Hepatocyte (in vitro differentiated cells): Measurements from ENCODE around the gene CPTP. TPM values are rescaled to one million over a fixed set of nuclear protein-coding genes. Genes with fewer than 3 reads are reported as not detected.

Experiments used
- DNase-seq: peaks from one replicate; pipeline ENCODE4 v3.0.0-alpha.2; 2016; ENCODE audit warnings: low spot score
- H2AFZ ChIP-seq: fragments of 200-600 bp; sonication (generic); 2 replicates; pipeline ENCODE4 v1.6.0; 2016; ENCODE audit warnings: antibody characterized with exemption, mild to moderate bottlenecking
- H3K27ac ChIP-seq: fragments of 200-600 bp; sonication (generic); 2 replicates; pipeline ENCODE4 v1.5.1; 2016; ENCODE audit warnings: mild to moderate bottlenecking
- H3K27me3 ChIP-seq: fragments of 200-600 bp; sonication (generic); 2 replicates; pipeline ENCODE4 v1.6.1; 2016
- H3K36me3 ChIP-seq: fragments of 200-600 bp; sonication (generic); replicated peaks from 2 replicates; pipeline ENCODE4 v1.5.1; 2016; ENCODE audit warnings: low read depth; ENCODE audit not compliant: insufficient read depth
- H3K4me1 ChIP-seq: fragments of 200-600 bp; sonication (generic); 2 replicates; pipeline ENCODE4 v1.5.1; 2016; ENCODE audit warnings: mild to moderate bottlenecking, moderate library complexity; ENCODE audit not compliant: insufficient read depth
- H3K4me2 ChIP-seq: fragments of 200-600 bp; sonication (generic); 2 replicates; pipeline ENCODE4 v1.6.0; 2016
- H3K4me3 ChIP-seq: fragments of 200-600 bp; sonication (generic); 2 replicates; pipeline ENCODE4 v1.5.1; 2016; ENCODE audit warnings: mild to moderate bottlenecking
- H3K79me2 ChIP-seq: fragments of 200-600 bp; sonication (generic); 2 replicates; pipeline ENCODE4 v1.6.0; 2017; ENCODE audit warnings: mild to moderate bottlenecking
- H3K9me2 ChIP-seq: fragments of 200-600 bp; sonication (generic); replicated peaks from 2 replicates; pipeline ENCODE4 v1.6.0; 2017; ENCODE audit warnings: mild to moderate bottlenecking; ENCODE audit not compliant: insufficient read depth
- H3K9me3 ChIP-seq: fragments of 200-600 bp; sonication (generic); 2 replicates; pipeline ENCODE4 v1.5.1; 2016; ENCODE audit warnings: low read depth, mild to moderate bottlenecking
- H4K20me1 ChIP-seq: fragments of 200-600 bp; sonication (generic); 2 replicates; pipeline ENCODE4 v1.6.0; 2016; ENCODE audit warnings: mild to moderate bottlenecking; ENCODE audit not compliant: insufficient read depth, poor library complexity, severe bottlenecking
- CTCF ChIP-seq: fragments of 200-600 bp; sonication (generic); IDR thresholded peaks from 2 replicates; pipeline ENCODE4 v1.5.1; 2016; ENCODE audit warnings: antibody characterized with exemption, mild to moderate bottlenecking; ENCODE audit not compliant: poor library complexity
- EZH2 ChIP-seq: fragments of 200-600 bp; sonication (generic); IDR thresholded peaks from 2 replicates; pipeline ENCODE4 v1.6.1; 2016; ENCODE audit warnings: antibody characterized with exemption, mild to moderate bottlenecking, borderline replicate concordance
- EZH2phosphoT487 ChIP-seq: fragments of 200-600 bp; sonication (generic); IDR thresholded peaks from one replicate; pipeline ENCODE4 v1.6.1; 2018; ENCODE audit warnings: antibody characterized with exemption, mild to moderate bottlenecking, low read depth, moderate library complexity; ENCODE audit not compliant: unreplicated experiment, severe bottlenecking
- WGBS: methylation state at CpG from one replicate; pipeline ENCODE4 v1.1.6; 2016; ENCODE audit warnings: low lambda C conversion rate; ENCODE audit errors: missing lambda C conversion rate; 5-methylcytosine and 5-hydroxymethylcytosine counted together
- polyA plus RNA-seq: library from polyadenylated mRNA; unstranded; fragments of >200 nt; fragmentation: Nextera tagmentation; extraction: Ambion mirVana; gene quantifications from 2 replicates; pipeline ENCODE4 v1.2.1, GENCODE V29; 2016
- total RNA-seq: library from RNA; depleted of rRNA; stranded (reverse); fragments of >200 nt; gene quantifications from 2 replicates; pipeline ENCODE4 v1.2.3, GENCODE V29; 2014

CPTP gene
- total and polyA plus RNA-seq, 2 experiments from 2014 or later: 12.8 to 45.6 TPM

GRCh38 chr1:1336931-1337792 lies 12.6 kb downstream of the CPTP start:
- 97% methylated on average over 31 of the region's 32 CpGs for WGBS
- H3K27ac ChIP-seq: no peak overlapping the region
- TF ChIP-seq EZH2 (no peak), CTCF (no peak), EZH2phosphoT487 (no peak)
- no peaks in the 10 kb centered on the region for H3K9me3 ChIP-seq
- no peak overlapping the region for H2AFZ ChIP-seq
- H3K4me3 ChIP-seq: no peak overlapping the region
- no peaks in the 10 kb centered on the region for H3K79me2 ChIP-seq
- no peak for DNase-seq
- H3K36me3 ChIP-seq: no peaks in the 10 kb centered on the region
- no peaks in the 10 kb centered on the region for H3K9me2 ChIP-seq
- H3K4me1 ChIP-seq: no peaks in the 10 kb centered on the region
- no peaks in the 10 kb centered on the region for H3K27me3 ChIP-seq
- H3K4me2 ChIP-seq: no peak overlapping the region
- no peaks in the 10 kb centered on the region for H4K20me1 ChIP-seq

GRCh38 chr1:1337793-1338147 lies 13.2 kb downstream of the CPTP start:
- no peaks in the 10 kb centered on the region for H3K9me2 ChIP-seq
- H2AFZ ChIP-seq: no peak overlapping the region
- no peaks in the 10 kb centered on the region for H3K27me3 ChIP-seq
- WGBS: 75% methylated on average over 3 of the region's 18 CpGs
- no peaks in the 10 kb centered on the region for H3K4me1 ChIP-seq
- no peaks in the 10 kb centered on the region for H4K20me1 ChIP-seq
- no peak overlapping the region for H3K4me2 ChIP-seq
- DNase-seq: no peak
- TF ChIP-seq CTCF (no peak), EZH2 (no peak), EZH2phosphoT487 (no peak)
- no peaks in the 10 kb centered on the region for H3K9me3 ChIP-seq
- no peak overlapping the region for H3K4me3 ChIP-seq
- H3K27ac ChIP-seq: no peak overlapping the region
- peaks cover 2% of the 10 kb centered on the region for H3K79me2 ChIP-seq
- no peaks in the 10 kb centered on the region for H3K36me3 ChIP-seq

GRCh38 chr1:1338278-1338677 lies 13.7 kb downstream of the CPTP start:
- WGBS: 97% methylated on average over 36 of the region's 36 CpGs
- no peaks in the 10 kb centered on the region for H3K27me3 ChIP-seq
- TF ChIP-seq CTCF: no peak
- TF ChIP-seq EZH2: no peak
- TF ChIP-seq EZH2phosphoT487: no peak
- H3K36me3 ChIP-seq: no peaks in the 10 kb centered on the region
- no peaks in the 10 kb centered on the region for H3K4me1 ChIP-seq
- no peaks in the 10 kb centered on the region for H3K9me2 ChIP-seq
- no peak overlapping the region for H3K27ac ChIP-seq
- H3K9me3 ChIP-seq: no peaks in the 10 kb centered on the region
- peaks cover 1% of the 10 kb centered on the region for H4K20me1 ChIP-seq
- H3K4me2 ChIP-seq: no peak overlapping the region
- H3K4me3 ChIP-seq: no peak overlapping the region
- no peak overlapping the region for H2AFZ ChIP-seq
- no peak for DNase-seq
- peaks cover 7% of the 10 kb centered on the region for H3K79me2 ChIP-seq
